Measurements from ENCODE around the gene PNCK.

PNCK gene

GRCh38 chrX:153673428-153674218, at the start of gene PNCK:
TSS of gene PNCK (minus strand) at chrX:153673813. CDS start at chrX:153673076, 737 bp downstream.
- in situ Hi-C loops (cut with MboI; ENCODE audit: low sequenced_read_pairs, unreplicated experiment) = loop anchor here (25.0 kb wide), 1 partner anchor 711 kb away; no protein-coding TSS in a partner anchor
- no peak for TF ChIP-seq CTCF (IDR thresholded peaks at IDR 0.05; ENCODE audit: borderline replicate concordance, control extremely low read depth, extremely low read depth, insufficient read depth, missing control alignments)
- no peak for DNase-seq (ENCODE audit: low spot score)

DNA sequence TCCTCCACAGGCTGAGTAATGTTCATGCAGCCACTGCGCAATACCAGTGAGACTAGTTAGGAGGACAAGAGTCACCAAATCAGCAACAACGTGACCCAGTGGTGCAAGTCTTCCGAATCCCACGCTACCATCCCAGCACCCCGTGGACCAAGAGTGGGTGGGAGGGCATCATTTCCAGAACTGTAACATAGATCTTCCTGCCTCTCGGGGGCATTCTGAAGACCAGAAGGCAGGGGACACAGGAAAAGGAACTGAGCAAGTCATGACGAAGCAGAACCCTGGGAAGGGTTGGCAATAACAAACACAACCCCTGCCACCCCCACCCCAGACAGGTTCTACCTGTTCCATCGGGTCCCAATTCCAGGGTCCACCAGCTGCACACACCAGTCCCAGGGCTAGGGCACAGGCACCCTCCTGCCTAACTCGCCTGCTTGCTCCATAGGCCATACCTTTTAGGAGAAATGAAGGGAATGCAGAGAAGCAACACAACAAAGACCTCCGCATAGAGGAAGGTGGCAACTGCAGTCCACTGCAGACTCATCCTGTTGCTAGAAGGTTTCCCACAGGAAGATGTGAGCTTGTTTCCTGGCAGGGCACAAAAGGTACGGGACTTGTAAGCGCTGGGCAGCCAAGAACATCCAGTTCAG, 49.2 kb upstream of the PNCK start:
- in situ Hi-C loops (cut with MboI; ENCODE audit: low sequenced_read_pairs, unreplicated experiment) = no loop called here
- DNase-seq (ENCODE audit: low spot score) = no peak

GRCh38 chrX:153719701-153720100, 46.1 kb upstream of the PNCK start:
- no peak for TF ChIP-seq CTCF (IDR thresholded peaks at IDR 0.05; ENCODE audit: borderline replicate concordance, control extremely low read depth, extremely low read depth, insufficient read depth, missing control alignments)
- in situ Hi-C loops (cut with MboI; ENCODE audit: low sequenced_read_pairs, unreplicated experiment) = no loop called here
- DNase-seq (ENCODE audit: low spot score) = no peak

More for the DNA sequence above, 49.2 kb upstream of the PNCK start:
- TF ChIP-seq CTCF (IDR thresholded peaks at IDR 0.05; ENCODE audit: borderline replicate concordance, control extremely low read depth, extremely low read depth, insufficient read depth, missing control alignments) = no peak

- TF ChIP-seq CTCF (IDR thresholded peaks at IDR 0.05; ENCODE audit: borderline replicate concordance, control extremely low read depth, extremely low read depth, insufficient read depth, missing control alignments) = no peak
- DNase-seq (ENCODE audit: low spot score) = no peak
- in situ Hi-C loops (cut with MboI; ENCODE audit: low sequenced_read_pairs, unreplicated experiment) = no loop called here
Observed at GRCh38 chrX:153719238-153719637, 45.6 kb upstream of the PNCK start.

DNA sequence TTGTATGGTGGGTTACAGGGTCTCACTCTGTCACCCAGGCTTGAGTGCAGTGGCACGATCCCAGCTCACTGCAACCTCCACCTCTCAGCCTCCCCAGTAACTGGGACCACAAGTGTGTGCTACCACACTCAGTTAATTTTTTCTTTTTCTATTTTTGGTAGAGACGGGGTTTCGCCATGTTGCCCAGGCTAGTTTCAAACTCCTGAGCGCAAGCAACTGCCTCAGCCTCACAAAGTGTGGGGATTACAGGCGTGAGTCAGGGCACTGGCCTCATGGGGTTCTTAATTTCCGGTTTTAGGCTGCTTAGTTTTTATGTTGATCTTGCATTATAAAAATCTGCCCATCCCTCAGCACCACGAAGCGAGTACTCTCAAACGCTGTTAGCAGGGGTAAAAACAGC, 43.8 kb upstream of the PNCK start:
- in situ Hi-C loops (cut with MboI; ENCODE audit: low sequenced_read_pairs, unreplicated experiment) = no loop called here
- no peak for TF ChIP-seq CTCF (IDR thresholded peaks at IDR 0.05; ENCODE audit: borderline replicate concordance, control extremely low read depth, extremely low read depth, insufficient read depth, missing control alignments)
- no peak for DNase-seq (ENCODE audit: low spot score)

- in situ Hi-C loops (cut with MboI; ENCODE audit: low sequenced_read_pairs, unreplicated experiment) = no loop called here
- TF ChIP-seq CTCF (IDR thresholded peaks at IDR 0.05; ENCODE audit: borderline replicate concordance, control extremely low read depth, extremely low read depth, insufficient read depth, missing control alignments) = no peak
- no peak for DNase-seq (ENCODE audit: low spot score)
Observed at GRCh38 chrX:153714256-153714655, 40.6 kb upstream of the PNCK start.

Data from GM13976 (cell line).